Measurements from ENCODE around the gene ANKRD13C. TPM values are rescaled to one million over a fixed set of nuclear protein-coding genes. Genes with fewer than 3 reads are reported as not detected.

Gene ANKRD13C
- total RNA-seq, 1 donor from 2014 or later, result 26.6 TPM

GRCh38 chr1:70221238-70222121 is 133.0 kb downstream of the ANKRD13C start, which contains the start of gene SRSF11:
Gene SRSF11, plus strand, starts transcription at chr1:70221380. Its CDS starts 257 bp downstream, at chr1:70221637.
- intact Hi-C loops (cut with micrococcal nuclease), result loop anchor here (1.0 kb wide), 4 partner anchors 16 to 860 kb away; partner anchors contain the start of genes ANKRD13C, LRRC40 and ZRANB2

DNA sequence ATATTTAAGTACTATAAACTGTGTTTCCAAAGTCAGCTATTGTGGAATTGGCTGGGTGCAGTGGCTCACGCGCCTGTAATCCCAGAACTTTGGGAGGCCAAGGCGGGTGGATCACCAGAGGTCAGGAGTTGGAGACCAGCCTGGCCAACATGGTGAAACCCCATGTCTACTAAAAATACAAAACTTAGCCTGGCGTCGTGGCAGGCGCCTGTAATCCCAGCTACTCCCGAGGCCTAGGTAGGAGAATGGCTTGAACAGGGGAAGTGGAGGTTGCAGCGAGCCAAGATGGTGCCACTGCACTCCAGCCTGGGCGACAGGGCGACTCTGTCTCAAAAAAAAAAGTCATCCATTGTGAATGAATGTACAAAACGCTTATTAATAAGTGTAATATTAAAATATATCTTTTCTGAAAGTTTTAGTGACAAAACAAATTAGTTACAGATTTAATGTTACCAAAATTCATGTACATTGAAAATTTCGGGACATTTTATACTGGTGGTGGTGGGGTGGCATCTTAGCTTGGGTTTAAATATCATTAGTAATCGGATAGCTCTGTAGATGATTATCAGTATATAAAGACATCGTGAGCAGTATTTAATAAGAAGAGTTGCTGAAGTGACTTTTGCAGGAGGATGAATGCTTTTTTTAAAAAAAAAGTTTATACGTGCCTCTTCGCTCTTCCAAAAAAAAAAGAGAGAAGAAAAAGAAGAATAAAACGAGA is 133.8 kb downstream of the ANKRD13C start:
- intact Hi-C loops (cut with micrococcal nuclease), result loop anchor here (1.0 kb wide), 4 partner anchors 15 to 861 kb away; partner anchors contain the start of genes ANKRD13C, LRRC40 and ZRANB2

- intact Hi-C loops (cut with micrococcal nuclease), result no loop called here
Measured at GRCh38 chr1:70220015-70220414, 134.5 kb downstream of the ANKRD13C start.

DNA sequence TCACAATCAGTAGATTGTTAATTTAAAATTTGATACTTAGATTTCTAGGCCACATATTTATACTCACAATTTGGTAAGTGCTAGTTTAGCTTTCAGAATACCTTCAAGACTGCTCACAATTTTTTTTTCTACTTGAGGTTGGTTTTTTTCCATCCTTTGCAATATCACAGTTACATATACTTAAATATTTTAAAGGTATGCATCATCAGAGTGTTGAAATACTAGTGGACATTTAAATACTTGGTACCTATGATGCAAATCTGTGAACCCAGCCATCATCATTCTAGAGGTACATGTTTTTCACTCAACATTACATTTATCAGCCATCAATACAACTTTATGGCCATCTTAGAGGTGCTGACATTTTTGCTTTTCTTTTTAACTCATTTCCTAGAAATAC is 143.0 kb downstream of the ANKRD13C start:
- intact Hi-C loops (cut with micrococcal nuclease), result no loop called here

- intact Hi-C loops (cut with micrococcal nuclease), result no loop called here
Measured at GRCh38 chr1:70210820-70211219, 143.7 kb downstream of the ANKRD13C start.

Other genes with a start within 250 kb of the ANKRD13C start
- gene LRRC40, start 149.1 kb downstream of the ANKRD13C start, total RNA-seq, result 20.3 and 21.9 TPM in 2 replicates
- gene SRSF11, start 133.3 kb downstream of the ANKRD13C start, total RNA-seq, result 184 and 191 TPM in 2 replicates
- gene CTH, start 56.5 kb upstream of the ANKRD13C start, total RNA-seq, result 5.4 and 6.5 TPM in 2 replicates